Daoy (cell line): ENCODE data around the gene DNAJB12. TPM values are rescaled to one million over a fixed set of nuclear protein-coding genes. Genes with fewer than 3 reads are reported as not detected.

Source experiments
- DNase-seq: peaks from one replicate; pipeline ENCODE4 v3.0.0-alpha.2; 2015; ENCODE audit warnings: low read depth
- total RNA-seq: library from RNA; depleted of rRNA; stranded (reverse); fragments of >200 nt; shearing (Covaris generic); gene quantifications from 2 replicates; pipeline ENCODE4 v1.2.3, GENCODE V29; 2014; rRNA removed

The DNAJB12 gene
- total RNA-seq, 1 experiment from 2014 or later, result 20.2 TPM

DNA sequence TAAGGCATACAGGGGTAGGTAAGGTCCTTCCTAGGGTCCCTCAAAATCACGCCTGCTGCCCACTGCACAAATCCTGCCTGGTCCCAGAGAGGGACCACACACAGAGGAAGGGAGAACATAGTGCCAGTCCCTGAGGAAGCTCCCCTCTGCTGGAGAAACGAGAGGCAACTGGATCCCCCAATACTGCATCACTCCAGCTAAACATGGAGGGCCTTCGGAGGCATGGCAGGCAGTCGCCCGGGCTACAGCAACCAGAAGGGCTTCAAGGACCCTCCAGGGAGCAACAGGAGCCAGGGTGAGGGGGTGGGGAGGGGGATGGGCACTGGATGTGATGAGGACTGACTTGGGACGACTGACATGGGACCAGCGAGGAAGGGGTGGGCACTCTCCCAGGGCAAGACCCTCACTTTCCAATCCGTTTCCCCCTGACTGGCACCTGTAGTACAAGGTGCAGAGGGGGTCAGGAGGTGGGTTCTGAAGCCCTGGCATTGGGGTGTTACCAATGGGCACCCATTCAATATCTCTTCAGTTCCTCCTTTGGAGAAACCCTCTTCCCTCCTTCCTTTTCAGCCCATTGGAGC, 59.3 kb downstream of the DNAJB12 start:
- DNase-seq, result no peak

DNA sequence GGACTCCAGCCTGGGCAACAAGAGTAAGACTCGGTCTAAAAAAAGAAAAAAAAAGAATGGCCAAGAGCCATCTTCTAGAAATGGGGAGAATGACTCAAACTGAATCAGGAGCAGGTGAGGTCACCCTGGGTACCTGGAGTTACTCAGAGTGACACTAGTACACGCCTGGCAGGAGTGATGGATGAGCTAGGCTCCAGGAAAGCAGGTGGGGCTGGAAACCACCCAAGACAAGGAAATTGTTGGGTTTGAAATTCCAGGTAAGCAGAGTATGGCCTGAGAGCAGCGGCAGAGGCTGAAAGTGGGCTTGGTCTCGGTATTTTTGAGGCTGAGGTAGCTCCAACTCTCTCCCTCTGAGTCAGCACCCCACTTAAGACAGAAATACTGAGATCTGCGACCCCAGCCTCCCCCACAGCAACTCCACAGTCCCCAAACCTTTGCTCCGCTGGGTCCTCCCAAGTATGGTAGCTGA, 62.5 kb downstream of the DNAJB12 start:
- peak; percentile 37 for DNase-seq

DNA sequence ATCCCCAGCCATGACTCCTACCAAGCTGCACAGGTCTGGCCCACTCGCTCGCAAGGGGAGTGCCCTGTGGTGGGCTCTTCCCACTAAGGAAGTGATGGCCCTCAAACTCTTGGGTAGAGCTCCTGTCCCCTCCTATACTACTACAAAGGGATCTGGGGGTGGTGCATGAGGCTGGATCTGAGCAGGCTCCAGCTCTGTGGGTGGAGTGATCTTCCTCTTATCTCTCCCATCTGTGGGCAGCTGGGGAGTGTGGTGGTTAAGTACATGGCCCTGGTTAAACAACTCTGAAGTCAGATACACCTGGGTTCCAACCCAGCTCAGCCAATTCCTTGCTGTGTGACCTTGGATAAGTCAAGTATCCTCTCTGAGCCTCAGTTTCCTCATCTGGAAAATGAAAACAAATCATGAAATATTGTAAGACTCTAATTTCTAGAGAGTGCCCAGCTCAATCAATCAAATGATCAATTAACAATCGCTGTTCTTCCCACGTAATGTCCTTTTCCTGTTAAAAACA, 63.6 kb downstream of the DNAJB12 start:
- no peak for DNase-seq

DNA sequence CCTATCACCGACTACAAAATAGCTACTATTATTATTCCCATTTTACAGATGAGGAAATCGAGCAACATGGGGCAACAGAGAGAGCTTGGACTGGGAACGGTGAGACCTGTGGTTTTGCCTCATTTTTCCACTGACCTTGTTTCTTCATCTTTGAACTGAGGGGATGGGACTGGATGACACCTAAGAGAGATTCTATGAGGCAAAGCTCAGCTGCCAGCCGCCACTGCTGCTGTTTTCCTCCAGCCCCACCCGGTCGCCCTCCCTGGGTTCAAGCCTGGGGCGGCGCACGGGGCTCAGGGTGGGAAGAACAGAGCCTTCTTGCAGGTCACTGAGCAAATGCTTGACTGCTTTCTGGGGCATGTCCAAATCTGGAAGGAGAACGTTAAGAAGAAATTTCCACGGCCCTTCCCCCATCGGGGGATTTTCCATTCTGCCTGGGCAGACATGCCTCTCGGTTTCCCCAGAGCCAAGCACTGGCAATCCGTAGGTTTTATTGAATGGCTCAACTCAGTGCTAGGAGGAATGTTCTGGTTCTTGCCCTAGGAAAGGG, 68.7 kb downstream of the DNAJB12 start:
- no peak for DNase-seq

DNA sequence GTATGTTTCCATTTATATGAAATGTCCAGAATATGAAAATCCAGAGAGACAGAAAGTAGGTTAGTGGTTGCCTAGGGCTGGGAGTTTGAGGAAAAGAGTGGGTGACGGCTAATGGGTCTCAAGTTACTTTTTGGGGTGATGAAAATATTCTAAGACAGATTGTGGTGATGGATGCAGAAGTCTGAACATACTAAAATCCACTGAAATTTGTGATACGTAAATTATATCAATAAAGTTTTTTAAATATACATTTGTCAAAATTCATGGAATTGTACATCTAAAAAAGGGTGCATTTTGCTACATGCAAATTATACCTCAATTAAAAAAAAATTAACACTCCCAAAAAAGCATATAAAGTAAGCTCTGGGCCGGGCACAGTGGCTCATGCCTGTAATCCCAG, 71.6 kb downstream of the DNAJB12 start:
- DNase-seq, result no peak

Other genes starting within 250 kb of the DNAJB12 start
- gene ANAPC16, start 138.9 kb downstream of the DNAJB12 start, total RNA-seq, result 27.2 and 48.3 TPM in 2 replicates
- 16.5 and 24.6 TPM in 2 replicates for gene ASCC1, start 138.6 kb downstream of the DNAJB12 start, total RNA-seq
- 12.8 and 14.5 TPM in 2 replicates for gene DDIT4, start 81.0 kb downstream of the DNAJB12 start, total RNA-seq